Stimulated activated CD8-positive, alpha-beta memory T cell treated with anti-CD3 and anti-CD28 coated beads, Interleukin-2, amount 100 ng/mL, for 48 hours (primary cell): ENCODE data around the gene CEP20.
A peak's percentile ranks its signal among the peaks of the same experiment; 100 is the strongest.
"Not testable (repeated sequence)": the region's sequence is repeated elsewhere in the genome, so short reads cannot be mapped to it uniquely, and the experiment has no call there.

Source experiments
- DNase-seq, 2 donors: peaks; one replicate each; pipeline ENCODE4 v3.0.0-alpha.2; 2020; ENCODE audit warnings: low read depth in 2 of 2

CEP20 gene

DNA sequence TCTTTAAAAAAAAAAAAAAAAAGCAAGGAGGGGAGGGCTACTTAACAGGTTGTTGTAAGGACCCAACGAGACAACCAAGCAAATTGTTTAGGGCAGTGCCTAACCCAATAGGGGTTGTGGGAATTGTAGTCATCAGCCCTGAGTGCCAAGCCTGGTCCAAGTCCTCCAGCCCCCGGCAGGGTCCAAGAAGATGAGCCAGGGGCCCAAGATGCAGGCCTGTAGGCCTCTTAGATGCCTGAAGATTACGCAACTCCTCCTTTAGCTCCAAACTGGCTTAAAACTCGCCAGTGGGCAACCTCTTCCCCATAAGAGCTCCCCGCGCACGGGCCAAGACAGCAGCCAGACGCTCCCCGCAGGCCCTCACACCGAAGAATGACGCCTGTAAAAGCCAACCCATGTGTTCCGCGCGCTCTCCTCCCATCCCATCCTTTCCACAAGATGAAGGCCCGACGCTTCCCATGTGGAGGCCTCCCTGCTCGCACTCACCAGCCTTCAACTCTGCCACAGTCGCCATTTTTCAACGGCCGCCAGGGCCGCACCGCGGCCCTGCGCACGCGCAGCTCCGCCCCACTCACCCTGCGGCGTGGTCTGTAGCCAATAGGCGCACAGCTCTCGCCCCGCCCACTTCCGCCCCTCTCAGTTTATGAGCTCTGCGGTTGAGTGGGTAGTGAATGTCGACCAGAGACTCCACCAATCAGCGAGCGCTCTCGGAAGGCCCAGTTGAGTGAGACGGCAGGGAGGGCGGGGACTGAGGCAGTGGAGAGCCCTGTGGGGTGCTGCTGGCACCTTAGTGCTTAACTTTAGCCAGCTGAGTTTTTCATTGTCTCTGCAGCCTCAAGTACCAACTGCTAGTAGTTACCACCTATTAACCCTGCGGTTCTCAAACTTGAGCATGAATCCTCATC is at the start of gene CEP20:
Gene CEP20 (minus strand): TSS at position 532 of the 905 bp plus-strand sequence. CDS start 18 bp downstream, at position 514.
- peak; percentile 99 to 100 for DNase-seq

- DNase-seq: not testable (repeated sequence)
Measured at GRCh38 chr16:15936809-15937208, 48.4 kb upstream of the CEP20 start.

- DNase-seq: no peak
Measured at GRCh38 chr16:15934991-15935390, 46.6 kb upstream of the CEP20 start.

GRCh38 chr16:15933781-15934180 is 45.4 kb upstream of the CEP20 start:
- DNase-seq: no peak

DNA sequence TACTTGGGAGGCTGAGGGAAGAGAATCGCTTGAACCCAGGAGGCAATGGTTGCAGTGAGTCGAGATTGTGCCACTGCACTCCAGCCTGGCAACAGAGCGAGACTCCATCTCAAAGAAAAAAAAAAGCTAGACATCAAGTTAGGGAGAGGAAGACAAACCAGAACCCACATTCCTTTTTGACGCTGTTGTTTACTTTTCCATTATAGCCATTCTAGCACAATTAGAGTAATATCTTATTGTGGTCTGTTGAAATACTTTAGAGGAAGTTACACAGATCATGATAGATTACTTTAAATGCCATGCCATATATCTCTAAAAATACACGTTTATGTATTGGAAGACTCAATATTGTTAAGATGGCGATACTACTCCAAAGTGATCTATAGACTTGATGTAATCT is 44.5 kb upstream of the CEP20 start:
- no peak for DNase-seq

DNA sequence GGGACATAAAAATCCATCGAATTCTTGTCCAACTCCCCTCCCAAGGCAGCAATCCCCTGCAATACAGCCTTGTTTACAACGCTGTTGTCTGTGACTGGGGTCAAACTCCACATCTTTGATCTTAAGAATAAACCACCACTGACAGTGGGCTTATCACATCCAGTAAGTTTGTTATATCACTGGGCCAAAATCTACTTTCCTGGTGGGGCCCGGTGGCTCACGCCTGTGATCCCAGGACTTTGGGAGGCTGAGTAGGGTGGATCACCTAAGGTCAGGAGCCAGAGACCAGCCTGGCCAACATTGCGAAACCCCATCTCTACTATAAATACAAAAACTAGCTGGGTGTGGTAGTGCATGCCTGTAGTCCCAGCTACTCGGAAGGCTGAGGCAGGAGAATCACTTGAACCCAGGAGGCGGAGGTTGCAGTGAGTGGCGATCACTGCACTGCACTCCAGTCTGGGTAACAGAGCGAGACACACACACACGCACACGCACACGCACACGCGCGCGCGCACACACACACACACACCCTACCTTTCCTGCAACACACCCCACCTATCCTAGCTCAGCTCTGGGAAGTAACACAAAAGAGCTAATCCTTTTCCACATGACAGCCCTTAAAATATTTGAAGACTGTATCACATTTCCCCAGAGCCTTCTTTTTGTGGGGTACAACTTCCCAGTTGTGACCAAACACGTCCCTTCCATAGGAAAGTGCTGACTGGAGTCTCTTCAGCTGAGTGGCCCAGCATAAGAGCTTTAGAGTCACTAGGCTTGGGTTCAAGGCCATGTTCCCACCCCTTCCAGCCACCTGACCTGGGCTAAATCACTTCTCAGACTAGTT is 40.1 kb upstream of the CEP20 start:
- DNase-seq: no peak

DNA sequence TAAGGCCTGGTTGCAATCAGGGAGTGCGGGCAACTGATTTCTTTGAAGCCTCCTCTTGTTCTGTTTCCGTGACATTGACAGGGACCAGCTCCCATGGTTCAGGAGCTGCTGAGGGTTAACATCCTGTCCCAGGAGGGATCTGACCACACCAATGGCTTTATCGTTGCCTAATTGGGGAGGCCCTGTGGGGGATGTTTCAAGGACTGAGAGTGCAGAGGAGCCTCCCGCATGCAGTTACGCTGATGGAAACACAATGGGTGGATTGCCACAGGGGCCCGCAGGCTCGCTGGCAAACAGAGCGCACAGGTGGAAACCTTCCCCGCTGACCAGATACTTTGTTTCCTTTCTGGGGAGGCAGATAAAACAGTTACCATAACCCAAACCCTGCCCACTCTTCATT is 37.2 kb upstream of the CEP20 start:
- DNase-seq: no peak

DNA sequence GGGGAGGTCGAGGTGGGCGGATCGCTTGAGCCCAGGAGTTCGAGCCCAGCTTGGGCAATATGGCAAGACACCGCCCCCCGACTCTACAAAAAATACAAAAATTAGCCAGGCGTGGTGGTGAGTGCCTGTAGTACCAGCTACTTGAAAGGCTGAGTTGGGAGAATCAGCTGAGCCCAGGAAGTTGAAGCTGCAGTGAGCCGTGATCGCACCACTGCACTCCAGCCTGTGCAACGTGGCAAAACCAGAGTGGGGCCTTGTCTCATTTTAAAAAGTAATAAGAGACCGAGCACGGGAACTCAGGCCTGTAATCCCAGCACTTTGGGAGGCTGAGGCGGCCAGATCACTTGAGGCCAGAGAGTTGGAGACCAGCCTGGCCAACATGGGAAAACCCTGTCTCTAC is 36.6 kb upstream of the CEP20 start:
- no peak for DNase-seq

DNA sequence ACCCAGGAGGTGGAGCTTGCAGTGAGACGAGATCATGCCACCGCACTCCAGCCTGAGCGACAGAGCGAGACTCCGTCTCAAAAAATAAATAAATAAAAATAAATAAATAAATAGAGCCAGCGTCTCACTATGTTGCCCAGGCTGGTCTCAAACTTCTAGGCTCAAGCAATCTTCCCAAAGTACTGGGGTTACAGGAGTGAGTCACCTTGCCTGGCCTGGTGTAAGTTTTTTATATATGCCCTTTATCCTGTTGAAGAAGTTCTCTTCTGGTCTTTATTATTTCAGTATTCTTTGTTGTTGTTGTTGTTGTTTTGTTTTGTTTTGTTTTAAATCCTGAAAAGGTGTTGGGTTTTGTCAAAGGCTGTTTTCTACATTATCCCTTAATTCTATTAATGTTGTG is 30.9 kb upstream of the CEP20 start:
- DNase-seq: no peak

GRCh38 chr16:15918314-15918713 is 29.9 kb upstream of the CEP20 start:
- DNase-seq: not testable (repeated sequence)

- DNase-seq: no peak
Measured at GRCh38 chr16:15916323-15916722, 27.9 kb upstream of the CEP20 start.

DNA sequence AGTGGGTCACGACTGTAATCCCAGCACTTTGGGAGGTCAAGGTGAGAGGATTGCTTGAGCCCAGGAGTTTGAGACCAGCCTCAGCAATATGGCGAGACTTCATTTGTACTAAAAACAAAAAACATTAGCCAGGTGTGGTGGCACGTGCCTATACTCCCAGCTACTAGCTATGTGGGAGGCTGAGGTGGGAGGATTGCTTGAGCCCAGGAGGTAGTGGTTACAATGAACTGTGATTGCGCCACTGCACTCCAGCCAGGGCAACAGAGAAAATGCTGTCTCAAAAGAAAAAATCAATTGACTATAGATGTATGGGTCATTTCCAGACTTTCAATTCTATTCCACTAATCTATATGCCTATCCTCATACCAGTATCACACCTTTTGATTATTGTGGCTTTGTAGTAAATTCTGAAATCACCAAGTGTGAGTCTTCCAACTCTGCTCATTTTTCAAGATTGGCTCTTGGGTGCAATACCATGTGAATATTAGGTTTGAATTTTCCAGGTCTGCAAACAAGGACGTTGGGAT is 27.2 kb upstream of the CEP20 start:
- no peak for DNase-seq

GRCh38 chr16:15913046-15913698 is 24.8 kb upstream of the CEP20 start:
- DNase-seq: no peak

DNA sequence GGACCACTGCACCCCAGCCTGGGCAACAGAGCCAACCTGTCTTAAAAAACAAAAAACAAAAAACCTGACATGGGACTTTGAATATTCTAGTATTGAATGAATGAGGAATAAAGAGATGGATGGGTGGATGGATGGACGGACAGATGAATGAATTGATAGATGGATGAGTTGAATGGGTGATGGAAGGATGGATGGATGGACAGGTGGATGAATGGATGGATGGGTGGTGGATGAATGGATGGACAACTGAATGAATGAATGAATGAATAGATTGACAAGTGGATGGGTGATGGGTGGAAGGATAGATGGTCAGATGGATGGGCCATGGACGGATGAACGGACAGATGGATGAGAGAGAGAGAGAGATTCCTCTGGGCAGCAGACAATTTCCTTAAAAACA is 22.8 kb upstream of the CEP20 start:
- no peak for DNase-seq

GRCh38 chr16:15907863-15908478 is 19.6 kb upstream of the CEP20 start:
- peak; percentile 7 to 23 for DNase-seq

GRCh38 chr16:15906439-15906838 is 18.0 kb upstream of the CEP20 start:
- no peak for DNase-seq

DNA sequence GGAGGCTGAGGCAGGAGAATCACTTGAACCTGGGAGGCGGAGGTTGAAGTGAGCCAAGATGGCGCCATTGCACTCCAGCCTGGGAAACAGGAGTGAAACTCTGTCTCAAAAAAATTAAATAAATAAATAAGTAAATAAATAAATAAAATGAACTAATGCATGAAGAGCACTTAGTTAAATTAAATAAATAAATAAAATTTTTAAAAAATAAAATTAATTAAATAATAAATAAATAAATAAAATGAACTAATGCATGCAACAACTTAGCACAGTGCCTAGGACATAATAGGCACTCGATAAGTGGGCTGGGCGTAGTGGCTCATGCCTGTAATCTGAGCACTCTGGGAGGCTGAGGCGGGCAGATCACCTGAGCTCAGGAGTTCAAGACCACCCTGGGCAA is 15.6 kb upstream of the CEP20 start:
- DNase-seq: no peak

DNA sequence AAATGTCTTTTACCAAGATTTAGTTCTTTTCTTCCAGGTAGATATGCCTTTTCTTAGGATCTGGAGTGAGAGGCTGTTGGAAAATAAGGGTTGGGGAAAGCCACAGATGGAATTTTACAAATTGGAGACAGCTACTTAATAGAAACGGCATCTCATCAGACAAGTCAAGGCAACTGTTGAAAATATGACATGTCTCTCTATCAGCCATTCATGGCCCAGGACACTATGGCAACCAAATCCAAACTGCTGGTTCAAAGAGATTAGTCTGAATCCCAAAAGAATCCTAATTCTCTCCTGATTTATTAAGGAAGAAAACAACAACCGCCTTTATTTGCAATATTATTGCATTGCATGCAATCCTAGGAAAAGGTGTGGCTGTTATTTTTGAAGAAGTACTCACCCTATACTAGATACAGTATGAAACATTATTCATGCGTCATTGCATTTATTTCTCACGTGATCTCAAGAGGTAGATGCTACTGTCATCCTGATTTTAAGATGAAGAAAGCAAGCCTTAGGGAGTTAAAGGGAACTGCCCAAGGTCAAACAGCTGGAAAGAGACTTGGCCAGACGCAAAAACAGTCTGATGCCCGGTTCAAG is 12.6 kb upstream of the CEP20 start:
- no peak for DNase-seq

- DNase-seq: no peak
Measured at GRCh38 chr16:15900357-15900756, 12.0 kb upstream of the CEP20 start.

DNA sequence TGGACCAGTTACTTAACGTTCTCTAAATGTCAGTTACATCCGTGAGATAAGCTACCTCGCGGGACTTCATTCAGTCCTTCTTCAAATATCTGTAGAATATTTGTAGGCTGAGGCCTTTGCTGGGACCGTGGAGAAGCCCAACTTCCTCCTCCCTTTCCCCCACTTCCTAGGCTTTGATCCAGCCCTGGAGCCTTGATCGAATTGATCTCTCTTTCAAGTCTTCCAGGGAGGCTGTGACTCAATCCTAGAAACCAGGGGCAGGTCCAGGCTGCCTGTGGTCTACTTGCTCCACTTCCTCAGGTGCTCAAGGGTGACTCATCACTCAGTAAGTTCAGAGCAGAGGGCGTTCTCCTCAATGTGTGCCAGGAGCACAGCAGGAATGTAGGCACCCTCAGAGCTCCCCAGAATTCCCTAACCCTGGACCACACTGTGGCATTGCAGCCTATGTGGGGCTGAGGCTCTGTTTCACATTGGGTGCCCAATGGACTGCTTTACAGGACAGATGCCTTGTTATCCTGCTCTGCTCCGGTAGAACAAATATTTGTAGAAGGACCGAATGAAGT is 11.2 kb upstream of the CEP20 start:
- peak; percentile 6 to 42 for DNase-seq

DNA sequence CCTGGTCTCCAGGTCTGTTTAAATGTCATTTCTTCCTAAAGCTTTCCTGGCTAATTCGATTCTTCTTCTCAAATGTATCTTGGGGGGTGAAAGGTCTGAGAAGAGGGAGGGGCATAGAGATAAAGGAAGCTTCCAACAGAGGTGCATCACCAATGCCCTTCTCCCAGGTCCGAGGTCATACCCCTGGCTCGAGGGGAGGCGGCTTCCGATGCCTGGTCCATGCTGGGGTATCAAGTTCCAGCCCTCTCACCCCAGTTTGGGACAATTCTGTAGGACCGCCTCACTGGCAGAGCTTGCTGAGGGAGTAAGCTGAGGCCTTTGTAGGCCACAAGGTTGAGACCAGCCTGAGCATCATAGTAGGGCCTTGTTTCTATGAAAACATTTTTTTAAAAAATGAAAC is 10.3 kb upstream of the CEP20 start:
- no peak for DNase-seq
